ENCODE results near the gene TRIM60.
"Not testable (repeated sequence)": the region's sequence is repeated elsewhere in the genome, so short reads cannot be mapped to it uniquely, and the experiment has no call there.

The TRIM60 gene

GRCh38 chr4:165055601-165056000 lies 23.8 kb downstream of the TRIM60 start:
- DNase-seq: no peak

GRCh38 chr4:165058666-165059065 lies 26.9 kb downstream of the TRIM60 start:
- no peak for DNase-seq

- peak; percentile 61 for DNase-seq
These were observed 27.6 kb downstream of the TRIM60 start for GRCh38 chr4:165059386-165059785.

- DNase-seq: no peak
These were observed 29.1 kb downstream of the TRIM60 start for GRCh38 chr4:165060938-165061337.

- no peak for DNase-seq
These were observed 38.8 kb downstream of the TRIM60 start for GRCh38 chr4:165070560-165070959.

- DNase-seq: not testable (repeated sequence)
These were observed 41.5 kb downstream of the TRIM60 start for GRCh38 chr4:165073346-165073745.

- no peak for DNase-seq
These were observed 45.3 kb downstream of the TRIM60 start for GRCh38 chr4:165077034-165077578.

- DNase-seq: peak; percentile 80
These were observed 47.7 kb downstream of the TRIM60 start for GRCh38 chr4:165079476-165079875.

GRCh38 chr4:165084787-165085186 lies 53.0 kb downstream of the TRIM60 start:
- not testable (repeated sequence) for DNase-seq

GRCh38 chr4:165085946-165086345 lies 54.1 kb downstream of the TRIM60 start:
- DNase-seq: no peak

GRCh38 chr4:165088366-165088765 lies 56.6 kb downstream of the TRIM60 start:
- DNase-seq: no peak

All from NCI-H1105 (cell line).